ENCODE results near the gene CKAP2L.

DNA sequence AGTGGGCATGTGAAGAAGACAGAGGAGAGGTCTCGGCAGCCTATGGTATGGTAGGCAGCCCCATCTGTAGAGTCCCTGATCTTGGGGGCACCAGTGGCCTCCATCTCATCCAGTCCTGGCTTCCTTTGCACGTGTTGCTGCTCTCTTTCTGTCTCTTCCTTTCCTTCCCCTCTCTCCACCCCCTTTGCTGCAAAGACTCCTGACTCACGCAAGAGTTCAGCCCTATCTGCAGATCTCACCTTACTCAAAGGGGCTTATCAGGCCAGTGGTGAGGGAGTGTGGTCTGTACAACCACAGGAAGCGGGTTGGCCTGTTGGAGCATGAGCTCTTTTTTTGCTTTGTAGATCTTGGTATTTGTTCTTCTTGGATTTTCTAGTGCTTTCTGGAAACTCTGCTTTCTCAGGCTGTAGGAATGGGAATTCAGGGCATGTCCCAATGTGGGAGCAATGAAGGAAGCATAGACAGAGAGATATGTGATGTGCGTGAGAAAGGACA, 58.2 kb downstream of the CKAP2L start:
- TF ChIP-seq CTCF (conservative IDR thresholded peaks at IDR 0.05; ENCODE audit: low read depth in 2 of 2) (no peak), EZH2 (IDR thresholded peaks at IDR 0.05; ENCODE audit: low read depth, unreplicated experiment) (no peak), JUNB (IDR thresholded peaks at IDR 0.05; ENCODE audit: unreplicated experiment) (no peak), POLR2AphosphoS5 (IDR thresholded peaks at IDR 0.05; ENCODE audit: low read depth) (no peak), ZNF114 (CRISPR knock-in tag; IDR thresholded peaks at IDR 0.05) (no peak), CREB1 (CRISPR knock-in tag; IDR thresholded peaks at IDR 0.05; ENCODE audit: low read depth) (no peak), EZH2phosphoT487 (IDR thresholded peaks at IDR 0.05; ENCODE audit: unreplicated experiment) (no peak), REST (IDR thresholded peaks at IDR 0.05; ENCODE audit: unreplicated experiment) (no peak), NANOG (IDR thresholded peaks at IDR 0.05; ENCODE audit: borderline replicate concordance) (no peak), STAT1 (IDR thresholded peaks at IDR 0.05; ENCODE audit: unreplicated experiment) (no peak), ZNF331 (CRISPR knock-in tag; IDR thresholded peaks at IDR 0.05; ENCODE audit: low read depth) (no peak)
- TF ChIP-seq, protein P1, sequence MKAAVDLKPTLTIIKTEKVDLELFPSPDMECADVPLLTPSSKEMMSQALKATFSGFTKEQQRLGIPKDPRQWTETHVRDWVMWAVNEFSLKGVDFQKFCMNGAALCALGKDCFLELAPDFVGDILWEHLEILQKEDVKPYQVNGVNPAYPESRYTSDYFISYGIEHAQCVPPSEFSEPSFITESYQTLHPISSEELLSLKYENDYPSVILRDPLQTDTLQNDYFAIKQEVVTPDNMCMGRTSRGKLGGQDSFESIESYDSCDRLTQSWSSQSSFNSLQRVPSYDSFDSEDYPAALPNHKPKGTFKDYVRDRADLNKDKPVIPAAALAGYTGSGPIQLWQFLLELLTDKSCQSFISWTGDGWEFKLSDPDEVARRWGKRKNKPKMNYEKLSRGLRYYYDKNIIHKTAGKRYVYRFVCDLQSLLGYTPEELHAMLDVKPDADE (IDR thresholded peaks at IDR 0.05): no peak
- TF ChIP-seq, protein P2, sequence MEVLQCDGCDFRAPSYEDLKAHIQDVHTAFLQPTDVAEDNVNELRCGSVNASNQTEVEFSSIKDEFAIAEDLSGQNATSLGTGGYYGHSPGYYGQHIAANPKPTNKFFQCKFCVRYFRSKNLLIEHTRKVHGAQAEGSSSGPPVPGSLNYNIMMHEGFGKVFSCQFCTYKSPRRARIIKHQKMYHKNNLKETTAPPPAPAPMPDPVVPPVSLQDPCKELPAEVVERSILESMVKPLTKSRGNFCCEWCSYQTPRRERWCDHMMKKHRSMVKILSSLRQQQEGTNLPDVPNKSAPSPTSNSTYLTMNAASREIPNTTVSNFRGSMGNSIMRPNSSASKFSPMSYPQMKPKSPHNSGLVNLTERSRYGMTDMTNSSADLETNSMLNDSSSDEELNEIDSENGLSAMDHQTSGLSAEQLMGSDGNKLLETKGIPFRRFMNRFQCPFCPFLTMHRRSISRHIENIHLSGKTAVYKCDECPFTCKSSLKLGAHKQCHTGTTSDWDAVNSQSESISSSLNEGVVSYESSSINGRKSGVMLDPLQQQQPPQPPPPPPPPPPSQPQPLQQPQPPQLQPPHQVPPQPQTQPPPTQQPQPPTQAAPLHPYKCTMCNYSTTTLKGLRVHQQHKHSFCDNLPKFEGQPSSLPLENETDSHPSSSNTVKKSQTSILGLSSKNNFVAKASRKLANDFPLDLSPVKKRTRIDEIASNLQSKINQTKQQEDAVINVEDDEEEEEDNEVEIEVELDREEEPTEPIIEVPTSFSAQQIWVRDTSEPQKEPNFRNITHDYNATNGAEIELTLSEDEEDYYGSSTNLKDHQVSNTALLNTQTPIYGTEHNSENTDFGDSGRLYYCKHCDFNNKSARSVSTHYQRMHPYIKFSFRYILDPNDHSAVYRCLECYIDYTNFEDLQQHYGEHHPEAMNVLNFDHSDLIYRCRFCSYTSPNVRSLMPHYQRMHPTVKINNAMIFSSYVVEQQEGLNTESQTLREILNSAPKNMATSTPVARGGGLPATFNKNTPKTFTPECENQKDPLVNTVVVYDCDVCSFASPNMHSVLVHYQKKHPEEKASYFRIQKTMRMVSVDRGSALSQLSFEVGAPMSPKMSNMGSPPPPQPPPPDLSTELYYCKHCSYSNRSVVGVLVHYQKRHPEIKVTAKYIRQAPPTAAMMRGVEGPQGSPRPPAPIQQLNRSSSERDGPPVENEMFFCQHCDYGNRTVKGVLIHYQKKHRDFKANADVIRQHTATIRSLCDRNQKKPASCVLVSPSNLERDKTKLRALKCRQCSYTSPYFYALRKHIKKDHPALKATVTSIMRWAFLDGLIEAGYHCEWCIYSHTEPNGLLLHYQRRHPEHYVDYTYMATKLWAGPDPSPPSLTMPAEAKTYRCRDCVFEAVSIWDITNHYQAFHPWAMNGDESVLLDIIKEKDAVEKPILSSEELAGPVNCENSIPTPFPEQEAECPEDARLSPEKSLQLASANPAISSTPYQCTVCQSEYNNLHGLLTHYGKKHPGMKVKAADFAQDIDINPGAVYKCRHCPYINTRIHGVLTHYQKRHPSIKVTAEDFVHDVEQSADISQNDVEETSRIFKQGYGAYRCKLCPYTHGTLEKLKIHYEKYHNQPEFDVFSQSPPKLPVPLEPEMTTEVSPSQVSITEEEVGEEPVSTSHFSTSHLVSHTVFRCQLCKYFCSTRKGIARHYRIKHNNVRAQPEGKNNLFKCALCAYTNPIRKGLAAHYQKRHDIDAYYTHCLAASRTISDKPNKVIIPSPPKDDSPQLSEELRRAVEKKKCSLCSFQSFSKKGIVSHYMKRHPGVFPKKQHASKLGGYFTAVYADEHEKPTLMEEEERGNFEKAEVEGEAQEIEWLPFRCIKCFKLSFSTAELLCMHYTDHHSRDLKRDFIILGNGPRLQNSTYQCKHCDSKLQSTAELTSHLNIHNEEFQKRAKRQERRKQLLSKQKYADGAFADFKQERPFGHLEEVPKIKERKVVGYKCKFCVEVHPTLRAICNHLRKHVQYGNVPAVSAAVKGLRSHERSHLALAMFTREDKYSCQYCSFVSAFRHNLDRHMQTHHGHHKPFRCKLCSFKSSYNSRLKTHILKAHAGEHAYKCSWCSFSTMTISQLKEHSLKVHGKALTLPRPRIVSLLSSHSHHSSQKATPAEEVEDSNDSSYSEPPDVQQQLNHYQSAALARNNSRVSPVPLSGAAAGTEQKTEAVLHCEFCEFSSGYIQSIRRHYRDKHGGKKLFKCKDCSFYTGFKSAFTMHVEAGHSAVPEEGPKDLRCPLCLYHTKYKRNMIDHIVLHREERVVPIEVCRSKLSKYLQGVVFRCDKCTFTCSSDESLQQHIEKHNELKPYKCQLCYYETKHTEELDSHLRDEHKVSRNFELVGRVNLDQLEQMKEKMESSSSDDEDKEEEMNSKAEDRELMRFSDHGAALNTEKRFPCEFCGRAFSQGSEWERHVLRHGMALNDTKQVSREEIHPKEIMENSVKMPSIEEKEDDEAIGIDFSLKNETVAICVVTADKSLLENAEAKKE (CRISPR knock-in tag; IDR thresholded peaks at IDR 0.05): no peak

All from GM23338 (cell line).